GM12878 (cell line): Measurements from ENCODE around the gene DYNC1I1. TPM values are rescaled to one million over a fixed set of nuclear protein-coding genes. Genes with fewer than 3 reads are reported as not detected.

ENCODE experiments used
- ATAC-seq: fragments of 200-7000 bp; cut with Tn5 transposase; 3 replicates; pipeline ENCODE4 v1.9.1; 2020; ENCODE audit warnings: mild to moderate bottlenecking, moderate library complexity
- BruUV-seq: library from RNA; stranded (reverse); fragments of 400-500 nt; replicated peaks from 2 replicates; lab custom pipeline; 2021; lab: Mats Ljungman, UMichigan
- CTCF ChIA-PET: fragments of 300-600 bp; sonication (Branson Sonifier 250); formaldehyde crosslinking; extraction: SDS; loops from one replicate; lab custom pipeline; 2021; ENCODE audit warnings: inconsistent platforms; lab: Yijun Ruan, JAX
- POLR2A ChIA-PET: fragments of 350-600 bp; formaldehyde crosslinking; extraction: SDS; loops from one replicate; lab custom pipeline; 2021; ENCODE audit warnings: inconsistent platforms; lab: Charles Lee
- RAD21 ChIA-PET: fragments of 300-600 bp; sonication (Branson Sonifier 250); formaldehyde crosslinking; loops from one replicate; lab custom pipeline; 2023; ENCODE audit warnings: antibody characterized with exemption; ENCODE audit not compliant: unreplicated experiment; lab: Charles Lee
- SMC1A ChIA-PET: fragments of 300-600 bp; sonication (Branson Sonifier 250); formaldehyde crosslinking; loops from one replicate; lab custom pipeline; 2023; ENCODE audit not compliant: unreplicated experiment, uncharacterized antibody; lab: Charles Lee
- DNase-seq: peaks from one replicate; pipeline ENCODE4 v3.0.0-alpha.2; 2011; ENCODE audit warnings: low read depth, low spot score
- FAIRE-seq: peaks from 3 replicates; lab custom pipeline; 2011; peaks lifted over from hg19 to GRCh38; lab: Jason Lieb, UNC
- H2AFZ ChIP-seq: 2 replicates; pipeline ENCODE4 v1.6.0; 2011; ENCODE audit warnings: low read depth, low read length, control low read depth; ENCODE audit not compliant: control insufficient read depth
- H3K27ac ChIP-seq: 2 replicates; pipeline ENCODE4 v1.5.1; 2011; ENCODE audit warnings: control low read depth; ENCODE audit not compliant: control insufficient read depth, insufficient read depth
- H3K27me3 ChIP-seq, 2 experiments: replicated peaks in 1 of 2; 2 replicates each; pipeline versions ENCODE4 v1.6.0 to v1.6.1; 2011; ENCODE audit warnings: low read length in 1 of 2; ENCODE audit not compliant: control insufficient read depth in 2 of 2, insufficient read depth in 2 of 2
- H3K36me3 ChIP-seq, 2 experiments: 2 replicates each; pipeline ENCODE4 v1.5.1; 2011; ENCODE audit warnings: low read length in 1 of 2; ENCODE audit not compliant: control insufficient read depth in 2 of 2, insufficient read depth in 2 of 2
- H3K4me1 ChIP-seq: 2 replicates; pipeline ENCODE4 v1.6.1; 2011; ENCODE audit warnings: mild to moderate bottlenecking, low read length, moderate library complexity, mixed read lengths; ENCODE audit not compliant: control insufficient read depth, insufficient read depth
- H3K4me2 ChIP-seq: 2 replicates; pipeline ENCODE4 v1.6.0; 2011; ENCODE audit warnings: control low read depth; ENCODE audit not compliant: control insufficient read depth, insufficient read depth
- H3K4me3 ChIP-seq: fragments of 200-600 bp; sonication (generic); 2 replicates; pipeline ENCODE4 v1.5.1; 2016
- H3K79me2 ChIP-seq: 2 replicates; pipeline ENCODE4 v1.6.0; 2011; ENCODE audit warnings: low read length; ENCODE audit not compliant: control insufficient read depth, insufficient read depth
- H3K9ac ChIP-seq: 2 replicates; pipeline ENCODE4 v1.8.0; 2011; ENCODE audit warnings: low read length, control low read depth, mixed read lengths; ENCODE audit not compliant: control insufficient read depth, insufficient read depth
- H3K9me3 ChIP-seq: replicated peaks from 3 replicates; pipeline ENCODE4 v1.5.1; 2011; ENCODE audit warnings: mild to moderate bottlenecking, low read length; ENCODE audit not compliant: control insufficient read depth, insufficient read depth
- H4K20me1 ChIP-seq: 2 replicates; pipeline ENCODE4 v1.6.0; 2011; ENCODE audit not compliant: control insufficient read depth, insufficient read depth
- IKZF1 ChIP-seq: fragments of 450-650 bp; conservative IDR thresholded peaks from 2 replicates; pipeline ENCODE4 v1.6.1; 2017; ENCODE audit warnings: antibody characterized with exemption, mild to moderate bottlenecking
- MYB ChIP-seq: fragments of 150-350 bp; IDR thresholded peaks from 2 replicates; pipeline ENCODE4 v1.6.1; 2014; ENCODE audit warnings: mild to moderate bottlenecking, low read depth, low read length, borderline replicate concordance
- RAD51 ChIP-seq: fragments of 450-650 bp; IDR thresholded peaks from 2 replicates; pipeline ENCODE4 v1.6.1; 2016; ENCODE audit warnings: moderate library complexity, mild to moderate bottlenecking, inconsistent platforms
- SMAD1 ChIP-seq: fragments of 450-650 bp; IDR thresholded peaks from 2 replicates; pipeline ENCODE4 v1.6.1; 2018; ENCODE audit warnings: mild to moderate bottlenecking, low read depth; ENCODE audit not compliant: partially characterized antibody
- TARDBP ChIP-seq: IDR thresholded peaks from 2 replicates; pipeline ENCODE4 v1.6.1; 2016; ENCODE audit warnings: borderline replicate concordance
- WGBS: methylation state at CpG from one replicate; pipeline ENCODE4 v1.1.6; 2016; ENCODE audit warnings: low lambda C conversion rate; ENCODE audit not compliant: insufficient replicate concordance, insufficient coverage; ENCODE audit errors: missing lambda C conversion rate; 5-methylcytosine and 5-hydroxymethylcytosine counted together
- in situ Hi-C: fragments of 300-500 bp; cut with MboI; formaldehyde crosslinking; loops from 9 replicates; pipeline ENCODE4 v1.14.3; 2018; ENCODE audit warnings: mixed read lengths
- intact Hi-C: fragments of 100-400 bp; cut with micrococcal nuclease; formaldehyde crosslinking; loops from one replicate; pipeline ENCODE4 v1.14.2; 2022; ENCODE audit not compliant: unreplicated experiment
- polyA plus RNA-seq, 11 experiments: library from polyadenylated mRNA; depleted of rRNA in 4 of 11; unstranded in 6 of 11; stranded (reverse) in 5 of 11; fragments of >200 nt; fragmentation: Nextera tagmentation in 4 of 11; fragmentation: Illumina TruSeq in 1 of 11; extraction: Ambion mirVana in 4 of 11; extraction: Trizol in 1 of 11; gene quantifications; 1 replicate in 1 of 11; 2 replicates in 10 of 11; pipeline versions ENCODE4 v1.2.1 to v1.2.3, GENCODE V29; 2011 to 2016; ENCODE audit warnings: inconsistent platforms in 2 of 11, missing spikeins in 2 of 11, low read depth in 1 of 11
- total RNA-seq, 4 experiments: library from RNA; depleted of rRNA in 3 of 4; stranded (reverse); fragments of >200 nt in 3 of 4; fragmentation: Illumina TruSeq in 1 of 4; extraction: Trizol in 1 of 4; gene quantifications; 2 replicates each; pipeline versions ENCODE4 v1.2.1 to v1.2.3, GENCODE V29; 2013 to 2021
- TF ChIP-seq, protein P1 (sequence below), 3 experiments: IDR thresholded peaks in 2 of 3; conservative IDR thresholded peaks in 1 of 3; 2 replicates each; pipeline ENCODE4 v1.5.1; 2011; ENCODE audit warnings: low read depth in 3 of 3, low read length in 3 of 3, mild to moderate bottlenecking in 3 of 3, control low read depth in 2 of 3, moderate library complexity in 2 of 3, inconsistent platforms in 1 of 3, mixed read lengths in 1 of 3; ENCODE audit not compliant: control insufficient read depth in 2 of 3, insufficient read depth in 1 of 3; ENCODE audit errors: extremely low read depth in 1 of 3

Gene DYNC1I1
- total and polyA plus RNA-seq, 10 of the 15 experiments (the other 5 are each of a cell fraction or from before 2014, with no cell fraction given): 0.05 to 0.91 (median 0.14) TPM; not detected in 3

DNA sequence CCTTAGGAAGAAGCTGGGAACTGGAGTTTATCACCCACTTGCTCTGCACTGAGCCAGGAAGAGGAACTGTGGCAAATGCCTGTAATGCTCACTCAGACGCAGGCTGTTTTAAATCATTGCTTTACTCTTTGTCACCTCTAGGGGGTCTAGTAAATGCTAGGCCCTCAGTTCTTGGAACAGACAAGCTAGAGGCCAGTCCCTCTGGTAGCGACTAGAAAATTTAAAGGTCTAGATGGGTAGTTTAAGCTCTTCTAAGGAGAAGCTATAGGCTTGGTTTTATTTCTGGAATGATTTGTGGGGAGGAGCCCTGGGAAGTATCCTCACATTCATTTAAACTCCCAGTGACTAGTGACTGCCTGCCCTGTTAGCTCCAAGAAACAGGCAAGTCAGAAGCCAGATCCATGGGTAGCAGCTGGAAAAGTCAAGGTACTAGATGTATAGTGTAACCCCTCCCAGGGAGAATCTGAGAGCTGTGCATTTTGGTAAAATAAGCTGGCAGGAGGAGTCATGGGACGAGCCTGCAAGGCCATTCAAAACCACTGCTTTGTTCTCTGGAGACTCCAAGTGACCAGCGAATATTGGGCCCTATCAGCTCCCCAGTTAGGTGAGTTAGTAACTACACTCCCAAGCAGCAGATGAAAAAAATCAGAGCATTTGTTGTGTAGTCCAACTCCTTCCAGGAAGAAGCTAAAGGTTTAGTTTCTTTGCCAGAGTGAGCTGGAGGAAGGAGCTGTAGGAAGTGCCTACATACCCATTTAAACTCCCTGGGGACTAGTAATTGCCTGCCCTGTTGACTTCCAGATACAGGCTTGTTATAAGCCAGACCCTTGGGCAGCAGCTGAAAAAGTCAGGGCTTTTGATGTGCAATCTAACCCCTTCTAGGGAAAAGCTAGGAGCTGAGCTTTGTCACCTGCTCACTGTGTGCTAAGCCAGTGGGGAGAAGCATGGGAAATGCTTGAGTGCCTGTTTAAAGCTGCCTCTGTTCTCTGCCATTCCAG lies 68.9 kb downstream of the DYNC1I1 start (continued):
- TF ChIP-seq, protein P1, sequence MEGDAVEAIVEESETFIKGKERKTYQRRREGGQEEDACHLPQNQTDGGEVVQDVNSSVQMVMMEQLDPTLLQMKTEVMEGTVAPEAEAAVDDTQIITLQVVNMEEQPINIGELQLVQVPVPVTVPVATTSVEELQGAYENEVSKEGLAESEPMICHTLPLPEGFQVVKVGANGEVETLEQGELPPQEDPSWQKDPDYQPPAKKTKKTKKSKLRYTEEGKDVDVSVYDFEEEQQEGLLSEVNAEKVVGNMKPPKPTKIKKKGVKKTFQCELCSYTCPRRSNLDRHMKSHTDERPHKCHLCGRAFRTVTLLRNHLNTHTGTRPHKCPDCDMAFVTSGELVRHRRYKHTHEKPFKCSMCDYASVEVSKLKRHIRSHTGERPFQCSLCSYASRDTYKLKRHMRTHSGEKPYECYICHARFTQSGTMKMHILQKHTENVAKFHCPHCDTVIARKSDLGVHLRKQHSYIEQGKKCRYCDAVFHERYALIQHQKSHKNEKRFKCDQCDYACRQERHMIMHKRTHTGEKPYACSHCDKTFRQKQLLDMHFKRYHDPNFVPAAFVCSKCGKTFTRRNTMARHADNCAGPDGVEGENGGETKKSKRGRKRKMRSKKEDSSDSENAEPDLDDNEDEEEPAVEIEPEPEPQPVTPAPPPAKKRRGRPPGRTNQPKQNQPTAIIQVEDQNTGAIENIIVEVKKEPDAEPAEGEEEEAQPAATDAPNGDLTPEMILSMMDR (IDR thresholded peaks at IDR 0.05 in 2 of 3, conservative IDR thresholded peaks at IDR 0.05 in 1 of 3; ENCODE audit: control insufficient read depth in 2 of 3, extremely low read depth in 1 of 3, insufficient read depth in 1 of 3, low read depth in 3 of 3, low read length in 3 of 3): peak; percentile 30 to 56 (median 43)
- no peak for TF ChIP-seq IKZF1
- no peak for TF ChIP-seq TARDBP
- no peak for TF ChIP-seq RAD51

DNA sequence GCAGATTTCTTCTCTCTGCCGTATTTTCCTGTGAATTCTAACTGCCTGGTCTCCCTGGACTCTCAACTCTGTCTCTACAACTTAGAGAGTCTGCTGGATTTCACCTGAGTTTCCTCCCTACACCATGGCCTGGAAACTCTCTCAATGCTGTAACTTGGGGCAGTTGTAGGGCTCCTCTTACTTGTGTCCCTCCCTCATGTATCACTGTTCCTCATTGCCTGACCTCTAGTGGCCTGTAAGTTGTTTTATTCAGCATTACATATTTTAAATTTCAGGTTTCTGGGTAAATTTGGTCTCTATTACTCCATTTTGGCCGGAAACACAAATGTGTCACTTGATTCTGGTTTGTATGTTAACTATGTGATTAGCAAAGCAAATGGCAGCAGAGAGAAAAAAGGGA lies 70.9 kb downstream of the DYNC1I1 start:
- ChIA-PET CTCF (interaction anchor here (3.1 to 3.5 kb wide), 3 partner anchors 26 to 118 kb away, joined by 20 to 50 read pairs (median 39); no protein-coding TSS in a partner anchor), RAD21 (interaction anchor here (1.2 kb wide), 1 partner anchor 46 kb away, joined by 3 read pairs; no protein-coding TSS in a partner anchor), POLR2A (no interaction called here), SMC1A (interaction anchor here (0.6 to 4.6 kb wide), 3 partner anchors 28 to 824 kb away, joined by 3 to 28 read pairs (median 3); no protein-coding TSS in a partner anchor)
- no peaks in the 10 kb centered on the region for H4K20me1 ChIP-seq
- FAIRE-seq: no peak
- H3K9me3 ChIP-seq: no peaks in the 10 kb centered on the region
- BruUV-seq: no TSS peak
- H3K4me1 ChIP-seq: no peaks in the 10 kb centered on the region
- H3K36me3 ChIP-seq: no peaks in the 10 kb centered on the region
- ATAC-seq: peak; percentile 64
- intact Hi-C loops (no loop called here), in situ Hi-C loops (no loop called here)
- H3K27me3 ChIP-seq: no peaks in the 10 kb centered on the region
- H3K9ac ChIP-seq: no peak overlapping the region
- no peak for TF ChIP-seq MYB
- no peak for TF ChIP-seq SMAD1
- TF ChIP-seq, protein P1 (IDR thresholded peaks at IDR 0.05 in 2 of 3, conservative IDR thresholded peaks at IDR 0.05 in 1 of 3; ENCODE audit: control insufficient read depth in 2 of 3, extremely low read depth in 1 of 3, insufficient read depth in 1 of 3, low read depth in 3 of 3, low read length in 3 of 3): peak in 1 of 3 experiments; percentile 10; a peak in 1 of 6 replicates
- H3K79me2 ChIP-seq: no peaks in the 10 kb centered on the region
- H2AFZ ChIP-seq: no peak overlapping the region
- H3K4me3 ChIP-seq: no peak overlapping the region
- DNase-seq: no peak
- 9% methylated on average over 2 of the region's 2 CpGs for WGBS
- H3K27ac ChIP-seq: no peak overlapping the region
- H3K4me2 ChIP-seq: no peak overlapping the region
